IMR-90 (cell line): ENCODE results near the gene SPATA31D4. TPM values are rescaled to one million over a fixed set of nuclear protein-coding genes. Genes with fewer than 3 reads are reported as not detected.

Experiments used
- ATAC-seq: fragments of 200-7000 bp; cut with Tn5 transposase; 2 replicates; pipeline ENCODE4 v1.9.1; 2020; ENCODE audit warnings: low read depth, mild to moderate bottlenecking, moderate library complexity
- BruUV-seq: library from RNA; stranded (reverse); fragments of 400-500 nt; replicated peaks from 2 replicates; lab custom pipeline; 2021; lab: Mats Ljungman, UMichigan
- CTCF ChIA-PET: fragments of 300-600 bp; formaldehyde crosslinking; extraction: SDS; loops from one replicate; lab custom pipeline; 2021; ENCODE audit warnings: antibody characterized with exemption; lab: Yijun Ruan, JAX
- POLR2A ChIA-PET: fragments of 300-600 bp; sonication (Branson Sonifier 250); formaldehyde crosslinking; loops from one replicate; lab custom pipeline; 2022; ENCODE audit warnings: antibody characterized with exemption; ENCODE audit not compliant: unreplicated experiment; lab: Charles Lee
- DNase-seq: peaks from one replicate; pipeline ENCODE4 v3.0.0; 2013
- H2AFZ ChIP-seq: replicated peaks from 2 replicates; pipeline ENCODE3; 2013; ENCODE audit warnings: low read length, mild to moderate bottlenecking; ENCODE audit not compliant: poor library complexity
- H2AK5ac ChIP-seq: 2 replicates; pipeline ENCODE4 v1.6.1; 2013; ENCODE audit warnings: low read depth, low read length, inconsistent platforms
- H2AK9ac ChIP-seq: replicated peaks from 2 replicates; pipeline ENCODE3; 2013; ENCODE audit warnings: mild to moderate bottlenecking, low read depth, low read length, moderate library complexity; ENCODE audit not compliant: poor library complexity
- H2BK120ac ChIP-seq: 2 replicates; pipeline ENCODE4 v1.6.1; 2013; ENCODE audit warnings: low read depth, low read length, inconsistent platforms
- H2BK15ac ChIP-seq: 3 replicates; pipeline ENCODE4 v1.6.1; 2013; ENCODE audit warnings: low read depth, low read length, inconsistent platforms
- H2BK20ac ChIP-seq: 2 replicates; pipeline ENCODE4 v1.6.1; 2013; ENCODE audit warnings: low read depth, mild to moderate bottlenecking, inconsistent platforms, low read length, moderate library complexity
- H2BK5ac ChIP-seq: 2 replicates; pipeline ENCODE4 v1.6.1; 2013; ENCODE audit warnings: mild to moderate bottlenecking, low read depth, low read length, inconsistent platforms; ENCODE audit not compliant: poor library complexity, severe bottlenecking
- H3K14ac ChIP-seq: replicated peaks from 2 replicates; pipeline ENCODE4 v1.6.1; 2013; ENCODE audit warnings: low read depth, low read length, inconsistent platforms
- H3K18ac ChIP-seq: 2 replicates; pipeline ENCODE4 v1.6.1; 2013; ENCODE audit warnings: low read depth, low read length, control low read depth
- H3K23ac ChIP-seq: 2 replicates; pipeline ENCODE4 v1.6.1; 2013; ENCODE audit warnings: low read depth, low read length, inconsistent platforms
- H3K27ac ChIP-seq: 2 replicates; pipeline ENCODE4 v1.5.1; 2013; ENCODE audit warnings: mild to moderate bottlenecking, control low read depth, low read length; ENCODE audit not compliant: insufficient read depth
- H3K27me3 ChIP-seq: 2 replicates; pipeline ENCODE4 v1.6.1; 2013; ENCODE audit warnings: low read length; ENCODE audit not compliant: control insufficient read depth, insufficient read depth
- H3K36me3 ChIP-seq: 2 replicates; pipeline ENCODE4 v1.6.1; 2013; ENCODE audit warnings: low read length, mixed read lengths; ENCODE audit not compliant: control insufficient read depth, insufficient read depth
- H3K4ac ChIP-seq: 2 replicates; pipeline ENCODE4 v1.6.1; 2013; ENCODE audit warnings: low read depth, low read length, inconsistent platforms
- H3K4me1 ChIP-seq: 2 replicates; pipeline ENCODE4 v1.6.1; 2013; ENCODE audit warnings: low read length, mixed read lengths; ENCODE audit not compliant: control insufficient read depth, insufficient read depth
- H3K4me2 ChIP-seq: 2 replicates; pipeline ENCODE4 v1.6.1; 2013; ENCODE audit warnings: low read depth, mild to moderate bottlenecking, control low read depth, low read length, moderate library complexity
- H3K4me3 ChIP-seq: 2 replicates; pipeline ENCODE4 v1.5.1; 2013; ENCODE audit warnings: low read depth, mild to moderate bottlenecking, control low read depth, low read length, moderate library complexity; ENCODE audit not compliant: insufficient read depth
- H3K56ac ChIP-seq: 2 replicates; pipeline ENCODE4 v1.6.1; 2013; ENCODE audit warnings: low read length, inconsistent platforms; ENCODE audit not compliant: insufficient read depth; ENCODE audit errors: extremely low read depth
- H3K79me1 ChIP-seq, 2 experiments: 2 replicates each; pipeline ENCODE4 v1.6.1; 2013; ENCODE audit warnings: low read length in 2 of 2, inconsistent platforms in 1 of 2, low read depth in 1 of 2
- H3K9ac ChIP-seq: 2 replicates; pipeline ENCODE4 v1.6.1; 2013; ENCODE audit warnings: low read depth, low read length, control low read depth
- H3K9me1 ChIP-seq: 2 replicates; pipeline ENCODE4 v1.6.1; 2013; ENCODE audit warnings: low read length, inconsistent platforms; ENCODE audit not compliant: insufficient read depth
- H3K9me3 ChIP-seq: 2 replicates; pipeline ENCODE4 v1.6.1; 2013; ENCODE audit warnings: low read length; ENCODE audit not compliant: control insufficient read depth, insufficient read depth
- H4K20me1 ChIP-seq: 2 replicates; pipeline ENCODE4 v1.6.1; 2013; ENCODE audit warnings: low read length, inconsistent platforms; ENCODE audit not compliant: insufficient read depth
- H4K5ac ChIP-seq: 2 replicates; pipeline ENCODE4 v1.6.1; 2013; ENCODE audit warnings: mild to moderate bottlenecking, low read depth, low read length, control low read depth
- H4K8ac ChIP-seq, 2 experiments: 2 replicates each; pipeline ENCODE4 v1.6.1; 2013; ENCODE audit warnings: low read depth in 2 of 2, low read length in 2 of 2, control low read depth in 1 of 2, inconsistent platforms in 1 of 2
- H4K91ac ChIP-seq: 2 replicates; pipeline ENCODE4 v1.6.1; 2013; ENCODE audit warnings: low read depth, low read length, inconsistent platforms; ENCODE audit not compliant: insufficient read depth
- BHLHE40 ChIP-seq: fragments of 150-350 bp; IDR thresholded peaks from 2 replicates; pipeline ENCODE4 v1.6.1; 2016; ENCODE audit warnings: mild to moderate bottlenecking, low read depth, low read length
- CHD1 ChIP-seq: IDR thresholded peaks from 2 replicates; pipeline ENCODE4 v1.6.1; 2012; ENCODE audit warnings: low read depth, low read length, improper control_type of control experiment
- CTCF ChIP-seq: conservative IDR thresholded peaks from 2 replicates; pipeline ENCODE4 v1.5.1; 2012; ENCODE audit warnings: mild to moderate bottlenecking, low read depth, low read length, improper control_type of control experiment
- FOS ChIP-seq: fragments of 150-350 bp; IDR thresholded peaks from 2 replicates; pipeline ENCODE4 v1.6.1; 2016; ENCODE audit warnings: low read depth, low read length
- MAZ ChIP-seq: IDR thresholded peaks from 2 replicates; pipeline ENCODE4 v1.6.1; 2012; ENCODE audit warnings: low read depth, mild to moderate bottlenecking, low read length, improper control_type of control experiment, moderate library complexity, borderline replicate concordance
- MXI1 ChIP-seq: IDR thresholded peaks from 2 replicates; pipeline ENCODE4 v1.6.1; 2012; ENCODE audit warnings: low read depth, mild to moderate bottlenecking, low read length, moderate library complexity, borderline replicate concordance
- RCOR1 ChIP-seq: IDR thresholded peaks from 2 replicates; pipeline ENCODE4 v1.6.1; 2012; ENCODE audit warnings: mild to moderate bottlenecking, low read length, improper control_type of control experiment; ENCODE audit not compliant: insufficient replicate concordance
- SMC3 ChIP-seq: fragments of 150-350 bp; IDR thresholded peaks from 2 replicates; pipeline ENCODE4 v1.6.1; 2016; ENCODE audit warnings: low read depth, mild to moderate bottlenecking, antibody characterized with exemption, low read length, moderate library complexity
- USF2 ChIP-seq: fragments of 150-350 bp; IDR thresholded peaks from 2 replicates; pipeline ENCODE4 v1.6.1; 2017; ENCODE audit warnings: mild to moderate bottlenecking, antibody characterized with exemption, low read length, low read depth
- WGBS, 2 experiments: methylation state at CpG; one replicate each; pipeline versions ENCODE4 v1.1.5 to v1.1.7; 2013; ENCODE audit warnings: missing lambda C conversion rate in 2 of 2; ENCODE audit not compliant: insufficient read length in 1 of 2; ENCODE audit errors: extremely low coverage in 2 of 2; 5-methylcytosine and 5-hydroxymethylcytosine counted together
- dilution Hi-C: fragments of 300-500 bp; cut with HindIII; formaldehyde crosslinking; loops from one replicate; pipeline ENCODE4 v1.14.3; 2018; ENCODE audit warnings: low sequenced_read_pairs; ENCODE audit not compliant: unreplicated experiment
- in situ Hi-C: fragments of 300-500 bp; cut with MboI; formaldehyde crosslinking; loops from 3 replicates; pipeline ENCODE4 v1.14.3; 2019; ENCODE audit warnings: low sequenced_read_pairs, inconsistent platforms, mixed read lengths
- intact Hi-C: fragments of 100-400 bp; cut with micrococcal nuclease; formaldehyde crosslinking; loops from 2 replicates; pipeline ENCODE4 v1.10.0; 2022
- polyA plus RNA-seq, 3 experiments: library from polyadenylated mRNA; depleted of rRNA; stranded (reverse); fragments of >200 nt; gene quantifications; 2 replicates each; pipeline ENCODE4 v1.2.3, GENCODE V29; 2012; ENCODE audit warnings: low replicate concordance in 1 of 3
- total RNA-seq: library from RNA; depleted of rRNA; stranded (reverse); fragments of >200 nt; gene quantifications from 2 replicates; pipeline ENCODE4 v1.2.3, GENCODE V29; 2012

SPATA31D4 gene
- total and polyA plus RNA-seq, 2 of the 4 experiments (the other 2 are of a cell fraction): not detected

DNA sequence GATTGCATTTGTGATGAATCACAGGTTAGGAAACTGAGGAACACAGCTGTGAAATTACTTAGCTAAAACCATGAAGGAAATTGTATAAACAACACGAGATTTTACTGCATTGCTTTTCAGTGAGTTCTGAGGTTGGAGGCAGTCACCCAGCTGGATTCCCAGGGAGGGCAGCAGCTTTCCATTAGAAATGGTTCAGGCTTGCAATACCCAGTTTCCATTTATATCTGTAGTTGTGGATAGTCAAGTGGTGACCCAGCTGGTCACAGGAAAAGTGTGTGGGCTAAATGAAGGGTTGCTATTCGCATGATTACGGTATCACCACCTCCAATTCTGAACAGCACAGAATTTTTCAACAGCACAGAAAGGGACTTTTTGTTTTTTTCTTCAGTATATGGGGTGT, 34.3 kb upstream of the SPATA31D4 start:
- peak; percentile 64; the same call in 1 of the 2 replicates for ATAC-seq
- WGBS, 2 experiments: no CpG with 5 or more reads among the region's 3 CpGs
- dilution Hi-C loops: no loop called here

More for the DNA sequence above, 34.3 kb upstream of the SPATA31D4 start:
- DNase-seq: peak; percentile 69
- Histone ChIP-seq H4K20me1 (no peaks in the 10 kb centered on the region), H2BK15ac (no peak overlapping the region), H3K4ac (no peak overlapping the region), H3K23ac (no peak overlapping the region), H3K18ac (no peak overlapping the region; the same call in 1 of the 2 replicates), H3K4me2 (no peak overlapping the region), H3K36me3 (no peaks in the 10 kb centered on the region), H4K5ac (no peak overlapping the region), H3K9ac (no peak overlapping the region), H3K14ac (0 out of 2 replicates have a peak overlapping the region, but pooled peaks have one; percentile 7), H2AFZ (no peak overlapping the region), H4K8ac (no peak overlapping the region), H3K4me3 (no peak overlapping the region), H2BK5ac (peak overlapping the region; percentile 32), H3K27ac (no peak overlapping the region), H3K9me1 (no peaks in the 10 kb centered on the region), H3K9me3 (no peaks in the 10 kb centered on the region), H2AK5ac (no peak overlapping the region), H4K91ac (no peak overlapping the region), H3K56ac (no peak overlapping the region), H2BK20ac (no peak overlapping the region), H2BK120ac (no peak overlapping the region), H3K79me1 (no peaks in the 10 kb centered on the region), H3K4me1 (peaks cover 3% of the 10 kb centered on the region), H2AK9ac (no peak overlapping the region), H3K27me3 (no peaks in the 10 kb centered on the region)
- in situ Hi-C loops (no loop called here), intact Hi-C loops (no loop called here)
- ChIA-PET POLR2A (interaction anchor here (0.5 kb wide), 1 partner anchor 39 kb away, joined by 4 read pairs; no protein-coding TSS in a partner anchor), CTCF (interaction anchor here (0.5 to 1.7 kb wide), 5 partner anchors 10 to 1288 kb away, joined by 3 to 5 read pairs (median 5); no protein-coding TSS in a partner anchor)
- TF ChIP-seq FOS: no peak
- TF ChIP-seq CTCF: no peak
- TF ChIP-seq MXI1: no peak
- TF ChIP-seq MAZ: no peak
- TF ChIP-seq CHD1: no peak
- TF ChIP-seq BHLHE40: no peak
- no peak for TF ChIP-seq RCOR1
- no peak for TF ChIP-seq USF2
- TF ChIP-seq SMC3: no peak
- no TSS peak for BruUV-seq
